ENCODE data around the gene TMEM89. TPM values are rescaled to one million over a fixed set of nuclear protein-coding genes. Genes with fewer than 3 reads are reported as not detected.

TMEM89 gene
- total and polyA plus RNA-seq, 12 donors: not detected

GRCh38 chr3:48600711-48601621, 20.6 kb downstream of the TMEM89 start:
- 91 to 93% methylated on average over 19 of the region's 19 CpGs for whole genome bisulfite sequencing, 2 donors
- peaks cover 39 to 92% (median 62%) of the 10 kb centered on the region in 9 donors for H3K4me1 ChIP-seq
- no peak for TF ChIP-seq CTCF (IDR thresholded peaks at IDR 0.05)
- no peak overlapping the region for H3K4me3 ChIP-seq
- H3K9me3 ChIP-seq: no peaks in the 10 kb centered on the region
- intact Hi-C loops (cut with DNase I): no loop called here
- peaks cover 15 to 86% (median 61%) of the 10 kb centered on the region in 9 donors for H3K36me3 ChIP-seq
- ATAC-seq (no peak), DNase-seq (no peak)
- H3K27ac ChIP-seq: peak overlapping the region in 8 of 10 donors; percentile 33 to 93 (median 86)
- peaks cover 0 to 2% (median 0%) of the 10 kb centered on the region in 7 donors for H3K27me3 ChIP-seq

DNA sequence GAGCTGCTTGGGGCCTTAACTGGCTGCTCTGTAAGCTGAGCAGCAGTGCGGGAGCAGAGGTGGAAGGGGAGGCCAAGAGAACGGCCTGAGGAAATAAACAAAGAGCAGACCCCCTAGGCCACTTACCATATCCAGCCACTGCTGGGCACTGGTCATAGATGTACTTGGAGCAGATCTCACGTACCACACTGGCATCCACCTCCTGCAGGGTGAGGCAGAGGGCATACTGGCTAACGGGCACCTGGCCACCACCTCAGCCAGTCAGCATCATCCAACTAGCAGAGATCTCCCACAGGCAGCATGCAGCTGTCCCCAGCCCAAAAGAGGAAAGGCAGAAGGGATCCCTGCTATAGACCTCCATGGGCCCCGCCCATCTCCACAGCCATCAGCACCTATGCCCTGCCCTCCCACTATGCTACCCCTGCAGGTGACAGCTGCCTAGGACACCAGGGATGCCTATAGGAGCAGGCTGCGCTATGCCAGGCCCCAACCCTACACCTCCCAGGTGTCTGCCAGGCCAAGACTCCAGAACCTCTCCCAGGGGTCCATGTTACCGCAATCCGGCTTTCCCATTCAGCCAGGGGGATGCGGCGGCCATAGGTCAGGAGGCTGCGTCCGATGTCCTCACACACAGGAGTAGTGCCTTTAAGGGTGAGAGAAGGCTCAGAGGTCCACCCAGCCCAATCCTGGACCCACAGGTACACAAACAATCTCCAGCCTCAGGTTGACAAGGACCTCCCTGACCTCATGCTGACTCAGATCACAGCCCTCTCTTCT, 21.9 kb downstream of the TMEM89 start:
- WGBS, 2 donors: 85 to 86% methylated on average over 12 of the region's 12 CpGs
- intact Hi-C loops (cut with DNase I): loop anchor here in 1 of 10 donors (5.0 kb wide), 1 partner anchor 132 kb away; a partner anchor contains a TSS
- H3K4me3 ChIP-seq: no peak overlapping the region

GRCh38 chr3:48599077-48599501, 22.5 kb downstream of the TMEM89 start:
- Histone ChIP-seq H3K4me1 (peaks cover 38 to 96% (median 73%) of the 10 kb centered on the region in 9 donors), H3K27me3 (peaks cover 0 to 20% (median 0%) of the 10 kb centered on the region in 7 donors), H3K36me3 (peaks cover 15 to 67% (median 42%) of the 10 kb centered on the region in 9 donors), H3K9me3 (no peaks in the 10 kb centered on the region), H3K27ac (peak overlapping the region; percentile 77 to 93 (median 86)), H3K4me3 (no peak overlapping the region)
- ATAC-seq: peak in 2 of 8 donors; percentile 1
- no peak for TF ChIP-seq CTCF (IDR thresholded peaks at IDR 0.05)
- DNase-seq: peak in 1 of 2 donors; percentile 2
- 61 to 69% methylated on average over 11 of the region's 11 CpGs for WGBS, 2 donors
- intact Hi-C loops (cut with DNase I): loop anchor here in 1 of 10 donors (5.0 kb wide), 1 partner anchor 132 kb away; a partner anchor contains a TSS

More for the DNA sequence above, 21.9 kb downstream of the TMEM89 start:
- Histone ChIP-seq H3K36me3 (peaks cover 15 to 73% (median 48%) of the 10 kb centered on the region in 9 donors), H3K27ac (peak overlapping the region; percentile 77 to 93 (median 86)), H3K27me3 (peaks cover 0 to 14% (median 0%) of the 10 kb centered on the region in 7 donors), H3K4me1 (peaks cover 38 to 93% (median 69%) of the 10 kb centered on the region in 9 donors), H3K9me3 (no peaks in the 10 kb centered on the region)
- no peak for DNase-seq
- TF ChIP-seq CTCF (IDR thresholded peaks at IDR 0.05): no peak
- ATAC-seq: no peak

Measured in heart right ventricle (tissue), 16 donors.